Measurements from ENCODE around the gene ADD2. TPM values are rescaled to one million over a fixed set of nuclear protein-coding genes. Genes with fewer than 3 reads are reported as not detected.

The ADD2 gene
- total RNA-seq, 1 experiment from 2014 or later, result 124 TPM

- DNase-seq, result no peak
- Mint-ChIP-seq H3K27me3 (ENCODE audit: low read depth) (no peaks in the 10 kb centered on the region; the same call in 1 of the 2 replicates), H3K9me3 (no peaks in the 10 kb centered on the region; a peak in 1 of 5 replicates), H3K4me1 (peaks cover 76 to 79% of the 10 kb centered on the region in 2 experiments), H3K27ac (peak overlapping the region in 1 of 3 experiments; percentile 37; a peak in 1 of 7 replicates), H3K4me3 (no peak overlapping the region; a peak in 1 of 5 replicates), H3K36me3 (ENCODE audit: insufficient read depth in 1 of 3, low read depth in 3 of 3) (peaks cover 0 to 13% (median 2%) of the 10 kb centered on the region in 3 experiments; a peak in 5 of 7 replicates)
- H2BK120ac ChIP-seq (ENCODE audit: low read depth, low read length, poor library complexity, severe bottlenecking), result no peak overlapping the region
- H4K8ac ChIP-seq (replicated peaks; ENCODE audit: insufficient read length, low read depth, low read length), result no peak overlapping the region
- no peaks in the 10 kb centered on the region for H3K23me2 ChIP-seq (ENCODE audit: insufficient read length, low read depth, low read length, poor library complexity, severe bottlenecking)
- no peak overlapping the region for H2AK5ac ChIP-seq (ENCODE audit: insufficient read length, low read length)
- H3K18ac ChIP-seq (ENCODE audit: insufficient read length, low read depth, low read length), result no peak overlapping the region
- H3K79me1 ChIP-seq (ENCODE audit: insufficient read depth, low read depth, low read length, poor library complexity, severe bottlenecking), result peaks cover 14% of the 10 kb centered on the region
- no peak overlapping the region for H2BK20ac ChIP-seq (ENCODE audit: low read depth, low read length, poor library complexity, severe bottlenecking)
- H3K4me2 ChIP-seq (ENCODE audit: insufficient read depth, insufficient read length, low read length), result no peak overlapping the region
- H3K4me1 ChIP-seq (ENCODE audit: insufficient read depth, low read length), result peaks cover 55% of the 10 kb centered on the region
- peaks cover 66% of the 10 kb centered on the region; the same call in 1 of the 2 replicates for H3K79me2 ChIP-seq (ENCODE audit: insufficient read depth, low read length)
- no peak overlapping the region for H2BK12ac ChIP-seq (ENCODE audit: insufficient read length, low read depth, low read length)
- no peak overlapping the region for H2AFZ ChIP-seq (ENCODE audit: low read length)
- H3K27ac ChIP-seq (ENCODE audit: insufficient read length, low read depth, low read length), result no peak overlapping the region
- no peak overlapping the region for H2BK5ac ChIP-seq (ENCODE audit: insufficient read length, low read length)
- no peaks in the 10 kb centered on the region for H3K9me3 ChIP-seq (ENCODE audit: control insufficient read depth, low read depth, low read length)
- WGBS (ENCODE audit: extremely low coverage, insufficient read length, low lambda C conversion rate), result no CpG with 5 or more reads among the region's 1 CpG
- H4K91ac ChIP-seq (ENCODE audit: insufficient read length, low read depth, low read length), result no peak overlapping the region
- H3K23ac ChIP-seq (ENCODE audit: insufficient read length, low read depth, low read length), result no peak overlapping the region
- H4K20me1 ChIP-seq (ENCODE audit: control insufficient read depth, insufficient read depth, insufficient read length), result no peaks in the 10 kb centered on the region
- H3K4ac ChIP-seq (ENCODE audit: low read depth, low read length), result no peak overlapping the region
- H4K5ac ChIP-seq (ENCODE audit: insufficient read length, low read depth, low read length), result no peak overlapping the region
- no peak overlapping the region for H3K14ac ChIP-seq (ENCODE audit: insufficient read depth, low read length)
- no peak overlapping the region for H3K9ac ChIP-seq (ENCODE audit: extremely low read depth, insufficient read length, low read length)
- H2BK15ac ChIP-seq (ENCODE audit: low read depth, low read length), result no peak overlapping the region
- TF ChIP-seq CTCF (conservative IDR thresholded peaks at IDR 0.05), result no peak
- H3K27me3 ChIP-seq (ENCODE audit: insufficient read depth, low read length), result no peaks in the 10 kb centered on the region
- no peak overlapping the region for H3T11ph ChIP-seq (ENCODE audit: low read length)
- H3K56ac ChIP-seq (ENCODE audit: insufficient read length, low read depth, low read length), result no peak overlapping the region
Observed at GRCh38 chr2:70729647-70730046, 38.4 kb downstream of the ADD2 start.

Data from H9 (cell line).